HepG2 (cell line): Measurements from ENCODE around the gene NCOA1.

ENCODE experiments used
- FIP1L1 ChIP-seq: fragments of 200-400 bp; formaldehyde crosslinking; IDR thresholded peaks from 2 replicates; pipeline ENCODE4 v1.6.1; 2018; ENCODE audit warnings: low read depth, mild to moderate bottlenecking, low read length, moderate library complexity, borderline replicate concordance; ENCODE audit not compliant: insufficient read depth
- POLR2AphosphoS5 ChIP-seq: IDR thresholded peaks from 2 replicates; pipeline ENCODE4 v1.6.1; 2012; ENCODE audit warnings: low read depth, low read length
- TAF15 ChIP-seq: fragments of 200-400 bp; formaldehyde crosslinking; IDR thresholded peaks from one replicate; pipeline ENCODE4 v1.6.1; 2018; ENCODE audit warnings: mild to moderate bottlenecking, low read depth, low read length; ENCODE audit not compliant: poor library complexity, severe bottlenecking
- TCF7 ChIP-seq: sonication (generic); IDR thresholded peaks from 2 replicates; pipeline ENCODE4 v1.6.1; 2016; ENCODE audit warnings: antibody characterized with exemption, low read depth
- ZNF549 ChIP-seq: sonication (generic); formaldehyde crosslinking; IDR thresholded peaks from 2 replicates; pipeline ENCODE4 v1.5.0; 2020; ENCODE audit warnings: missing genetic modification reagents
- ZNF766 ChIP-seq: sonication (generic); formaldehyde crosslinking; IDR thresholded peaks from 2 replicates; pipeline ENCODE4 v1.5.0; 2020; ENCODE audit warnings: missing genetic modification reagents, borderline replicate concordance

- TF ChIP-seq POLR2AphosphoS5 (no peak), FIP1L1 (no peak), ZNF549 (CRISPR knock-in tag) (no peak), TAF15 (no peak), ZNF766 (CRISPR knock-in tag) (no peak), TCF7 (no peak)
Measured at GRCh38 chr2:24682304-24682703, 191.2 kb downstream of the NCOA1 start.
